Measurements from ENCODE around the gene AAGAB. TPM values are rescaled to one million over a fixed set of nuclear protein-coding genes. Genes with fewer than 3 reads are reported as not detected.

The AAGAB gene
- total RNA-seq, 3 donors from 2014 or later (not counting 1 experiment from before 2014, with no cell fraction given) = 41.1 to 44.3 (median 42.5) TPM

DNA sequence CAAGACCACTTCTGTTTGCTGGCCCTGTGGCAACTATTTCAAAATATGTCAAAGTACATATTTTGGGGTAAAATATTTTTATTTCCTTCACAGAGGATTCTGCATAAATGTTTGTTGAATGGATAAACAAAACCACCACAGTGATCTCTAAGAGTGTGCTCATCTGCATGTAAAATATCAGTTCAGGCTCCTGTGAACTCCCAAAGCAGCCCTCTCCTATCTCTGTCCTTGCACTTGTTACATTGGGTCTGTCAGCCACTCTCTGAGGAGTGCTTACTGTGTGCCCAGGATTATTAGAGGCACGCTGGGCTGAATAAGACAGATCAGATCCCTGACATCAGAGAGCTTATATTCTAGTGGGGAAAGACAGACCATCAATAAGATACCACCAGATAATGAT, 27.3 kb upstream of the AAGAB start:
- H3K27me3 ChIP-seq (ENCODE audit: control insufficient read depth, insufficient read depth, low read length) = no peaks in the 10 kb centered on the region
- no peak overlapping the region for H3K27ac Mint-ChIP-seq
- no peaks in the 10 kb centered on the region for H3K36me3 Mint-ChIP-seq
- H3K9me3 Mint-ChIP-seq = no peaks in the 10 kb centered on the region
- TF ChIP-seq, protein P1, sequence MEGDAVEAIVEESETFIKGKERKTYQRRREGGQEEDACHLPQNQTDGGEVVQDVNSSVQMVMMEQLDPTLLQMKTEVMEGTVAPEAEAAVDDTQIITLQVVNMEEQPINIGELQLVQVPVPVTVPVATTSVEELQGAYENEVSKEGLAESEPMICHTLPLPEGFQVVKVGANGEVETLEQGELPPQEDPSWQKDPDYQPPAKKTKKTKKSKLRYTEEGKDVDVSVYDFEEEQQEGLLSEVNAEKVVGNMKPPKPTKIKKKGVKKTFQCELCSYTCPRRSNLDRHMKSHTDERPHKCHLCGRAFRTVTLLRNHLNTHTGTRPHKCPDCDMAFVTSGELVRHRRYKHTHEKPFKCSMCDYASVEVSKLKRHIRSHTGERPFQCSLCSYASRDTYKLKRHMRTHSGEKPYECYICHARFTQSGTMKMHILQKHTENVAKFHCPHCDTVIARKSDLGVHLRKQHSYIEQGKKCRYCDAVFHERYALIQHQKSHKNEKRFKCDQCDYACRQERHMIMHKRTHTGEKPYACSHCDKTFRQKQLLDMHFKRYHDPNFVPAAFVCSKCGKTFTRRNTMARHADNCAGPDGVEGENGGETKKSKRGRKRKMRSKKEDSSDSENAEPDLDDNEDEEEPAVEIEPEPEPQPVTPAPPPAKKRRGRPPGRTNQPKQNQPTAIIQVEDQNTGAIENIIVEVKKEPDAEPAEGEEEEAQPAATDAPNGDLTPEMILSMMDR (IDR thresholded peaks at IDR 0.05) = no peak
- H3K27ac ChIP-seq (ENCODE audit: low read length) = no peak overlapping the region
- peaks cover 12 to 24% of the 10 kb centered on the region in 2 donors for H3K27me3 Mint-ChIP-seq (ENCODE audit: low read depth in 2 of 2)
- DNase-seq = no peak
- intact Hi-C loops (cut with micrococcal nuclease) = no loop called here
- no peaks in the 10 kb centered on the region for H3K4me1 Mint-ChIP-seq
- H3K36me3 ChIP-seq (ENCODE audit: control insufficient read depth, insufficient read depth, low read length) = no peaks in the 10 kb centered on the region
- H3K4me3 Mint-ChIP-seq = no peak overlapping the region
- WGBS (ENCODE audit: insufficient coverage) = 89% methylated on average over 1 of the region's 1 CpG
- H3K4me3 ChIP-seq (ENCODE audit: low read length) = no peak overlapping the region
- ATAC-seq = no peak
- H3K9me3 ChIP-seq (ENCODE audit: control insufficient read depth, insufficient read depth, low read length) = no peaks in the 10 kb centered on the region
- no peaks in the 10 kb centered on the region for H3K4me1 ChIP-seq (ENCODE audit: control insufficient read depth, insufficient read depth, low read length)

DNA sequence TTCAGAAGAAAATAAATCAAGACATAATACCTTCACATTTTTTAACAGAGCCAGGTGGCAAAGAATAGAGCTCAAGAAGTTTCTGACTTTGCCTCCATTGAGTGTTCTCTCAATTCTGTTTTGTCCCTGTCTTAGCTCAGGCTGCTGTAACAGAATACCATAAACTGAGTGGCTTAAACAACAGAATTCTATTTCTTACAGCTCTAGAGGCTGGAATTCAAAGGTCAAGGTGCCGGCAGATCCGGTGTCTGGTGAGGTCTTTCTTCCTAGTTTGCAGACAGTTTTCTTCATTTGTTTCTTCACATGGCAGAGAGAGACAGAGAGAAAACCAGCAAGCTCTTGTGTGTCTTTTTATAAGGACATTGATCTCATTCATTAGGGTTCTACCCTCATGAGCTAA, 25.8 kb upstream of the AAGAB start:
- Mint-ChIP-seq H3K4me3 (no peak overlapping the region), H3K27ac (no peak overlapping the region), H3K27me3 (ENCODE audit: low read depth in 2 of 2) (peaks cover 12 to 18% of the 10 kb centered on the region in 2 donors), H3K4me1 (no peaks in the 10 kb centered on the region), H3K9me3 (no peaks in the 10 kb centered on the region), H3K36me3 (no peaks in the 10 kb centered on the region)
- DNase-seq (no peak), ATAC-seq (no peak)
- no peaks in the 10 kb centered on the region for H3K4me1 ChIP-seq (ENCODE audit: control insufficient read depth, insufficient read depth, low read length)
- 97% methylated on average over 2 of the region's 2 CpGs for WGBS (ENCODE audit: insufficient coverage)
- no peaks in the 10 kb centered on the region for H3K27me3 ChIP-seq (ENCODE audit: control insufficient read depth, insufficient read depth, low read length)
- no peak overlapping the region for H3K4me3 ChIP-seq (ENCODE audit: low read length)
- intact Hi-C loops (cut with micrococcal nuclease) = no loop called here
- TF ChIP-seq, protein P1 (IDR thresholded peaks at IDR 0.05) = no peak
- no peak overlapping the region for H3K27ac ChIP-seq (ENCODE audit: low read length)
- no peaks in the 10 kb centered on the region for H3K9me3 ChIP-seq (ENCODE audit: control insufficient read depth, insufficient read depth, low read length)
- H3K36me3 ChIP-seq (ENCODE audit: control insufficient read depth, insufficient read depth, low read length) = no peaks in the 10 kb centered on the region

DNA sequence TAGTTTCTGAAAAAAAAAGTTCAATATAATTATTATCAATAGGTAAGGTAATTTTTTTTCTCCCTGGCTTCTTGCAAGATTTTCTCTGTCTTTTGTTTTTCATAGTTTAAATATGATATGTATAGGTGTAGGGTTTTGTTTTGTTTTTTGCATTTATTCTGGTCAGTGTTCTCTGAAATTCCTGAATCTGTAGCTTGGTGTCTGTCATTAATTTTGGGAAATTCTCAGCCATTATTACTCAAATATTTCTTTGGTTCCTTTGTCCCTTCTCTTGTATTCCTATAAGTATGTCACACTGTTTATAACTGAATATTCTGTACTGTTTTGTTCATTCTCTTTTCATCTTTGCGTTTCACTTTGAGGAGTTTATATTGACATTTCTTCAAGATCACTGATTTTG, 22.2 kb upstream of the AAGAB start:
- Histone ChIP-seq H3K27me3 (ENCODE audit: control insufficient read depth, insufficient read depth, low read length) (no peaks in the 10 kb centered on the region), H3K27ac (ENCODE audit: low read length) (no peak overlapping the region), H3K9me3 (ENCODE audit: control insufficient read depth, insufficient read depth, low read length) (no peaks in the 10 kb centered on the region), H3K36me3 (ENCODE audit: control insufficient read depth, insufficient read depth, low read length) (no peaks in the 10 kb centered on the region), H3K4me1 (ENCODE audit: control insufficient read depth, insufficient read depth, low read length) (no peaks in the 10 kb centered on the region), H3K4me3 (ENCODE audit: low read length) (no peak overlapping the region)
- peaks cover 11% of the 10 kb centered on the region for H3K36me3 Mint-ChIP-seq
- H3K9me3 Mint-ChIP-seq = peaks cover 2 to 8% of the 10 kb centered on the region in 2 donors
- intact Hi-C loops (cut with micrococcal nuclease) = no loop called here
- no peak for ATAC-seq
- H3K27me3 Mint-ChIP-seq (ENCODE audit: low read depth in 2 of 2) = peaks cover 15 to 37% of the 10 kb centered on the region in 2 donors
- H3K27ac Mint-ChIP-seq = no peak overlapping the region
- no peak overlapping the region for H3K4me3 Mint-ChIP-seq
- WGBS (ENCODE audit: insufficient coverage) = 100% methylated on average over 1 of the region's 1 CpG
- TF ChIP-seq, protein P1 (IDR thresholded peaks at IDR 0.05) = no peak
- DNase-seq = no peak
- no peaks in the 10 kb centered on the region for H3K4me1 Mint-ChIP-seq

DNA sequence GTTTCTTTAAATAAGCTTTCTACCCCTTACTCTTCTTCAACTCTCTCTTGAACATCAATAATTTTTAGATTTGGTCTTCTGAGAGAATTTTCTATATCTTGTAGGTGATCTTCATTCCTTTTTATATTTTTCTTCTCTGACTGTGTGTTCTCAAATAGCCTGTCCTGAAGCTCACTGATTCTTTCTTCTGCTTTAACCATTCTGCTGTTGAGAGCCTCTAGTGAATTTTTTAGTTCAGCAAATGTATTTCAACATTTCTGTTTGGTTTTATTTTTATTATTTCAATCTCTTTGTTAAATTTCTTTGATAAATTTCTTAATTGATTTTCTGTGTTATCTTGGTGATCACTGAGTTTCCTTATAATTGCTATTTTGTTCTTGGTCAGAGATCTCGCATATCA, 19.8 kb upstream of the AAGAB start:
- Mint-ChIP-seq H3K27ac (no peak overlapping the region), H3K9me3 (peaks cover 2 to 8% of the 10 kb centered on the region in 2 donors), H3K27me3 (ENCODE audit: low read depth in 2 of 2) (peaks cover 16 to 44% of the 10 kb centered on the region in 2 donors), H3K36me3 (peaks cover 11% of the 10 kb centered on the region), H3K4me3 (no peak overlapping the region), H3K4me1 (no peaks in the 10 kb centered on the region)
- intact Hi-C loops (cut with micrococcal nuclease) = no loop called here
- Histone ChIP-seq H3K4me3 (ENCODE audit: low read length) (no peak overlapping the region), H3K36me3 (ENCODE audit: control insufficient read depth, insufficient read depth, low read length) (no peaks in the 10 kb centered on the region), H3K9me3 (ENCODE audit: control insufficient read depth, insufficient read depth, low read length) (no peaks in the 10 kb centered on the region), H3K4me1 (ENCODE audit: control insufficient read depth, insufficient read depth, low read length) (no peaks in the 10 kb centered on the region), H3K27ac (ENCODE audit: low read length) (no peak overlapping the region), H3K27me3 (ENCODE audit: control insufficient read depth, insufficient read depth, low read length) (no peaks in the 10 kb centered on the region)
- ATAC-seq (no peak), DNase-seq (no peak)
- TF ChIP-seq, protein P1 (IDR thresholded peaks at IDR 0.05) = no peak
- 100% methylated on average over 1 of the region's 1 CpG for WGBS (ENCODE audit: insufficient coverage)

Measured in natural killer cell (primary cell).